PC-3 (cell line): Measurements from ENCODE around the gene MEF2C.

Experiments
- EZH2 ChIP-seq: fragments of 300-600 bp; sonication (generic); IDR thresholded peaks from one replicate; pipeline ENCODE4 v1.6.1; 2017; ENCODE audit warnings: antibody characterized with exemption, mild to moderate bottlenecking, low read length; ENCODE audit not compliant: unreplicated experiment
- EZH2phosphoT487 ChIP-seq: fragments of 300-600 bp; sonication (generic); IDR thresholded peaks from 2 replicates; pipeline ENCODE4 v1.6.1; 2018; ENCODE audit warnings: mild to moderate bottlenecking, antibody characterized with exemption, low read length, borderline replicate concordance
- TF ChIP-seq, protein P1 (sequence below): fragments of 300-600 bp; sonication (generic); conservative IDR thresholded peaks from 2 replicates; pipeline ENCODE4 v1.5.1; 2017; ENCODE audit warnings: antibody characterized with exemption, low read depth, mild to moderate bottlenecking, low read length

DNA sequence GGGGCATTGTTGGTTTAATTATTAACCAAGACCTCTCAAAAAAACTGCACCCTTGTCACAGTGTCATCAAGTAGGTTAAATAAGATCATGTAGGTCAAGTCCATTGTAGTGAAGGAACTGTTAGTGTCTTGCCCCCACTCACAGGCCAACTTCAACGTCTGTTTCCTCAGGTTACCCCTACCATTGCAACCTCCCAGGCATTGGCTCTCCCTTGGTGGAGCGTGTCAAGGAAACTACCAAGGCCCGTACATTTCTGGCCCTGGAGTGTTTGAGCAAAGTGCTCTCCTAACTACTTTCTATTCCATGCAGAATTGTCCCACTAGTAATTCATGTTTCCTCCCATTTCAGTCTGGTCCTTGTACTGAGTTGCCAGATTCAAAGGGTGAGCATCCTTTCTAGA is 167.5 kb downstream of the MEF2C start:
- no peak for TF ChIP-seq EZH2
- TF ChIP-seq, protein P1, sequence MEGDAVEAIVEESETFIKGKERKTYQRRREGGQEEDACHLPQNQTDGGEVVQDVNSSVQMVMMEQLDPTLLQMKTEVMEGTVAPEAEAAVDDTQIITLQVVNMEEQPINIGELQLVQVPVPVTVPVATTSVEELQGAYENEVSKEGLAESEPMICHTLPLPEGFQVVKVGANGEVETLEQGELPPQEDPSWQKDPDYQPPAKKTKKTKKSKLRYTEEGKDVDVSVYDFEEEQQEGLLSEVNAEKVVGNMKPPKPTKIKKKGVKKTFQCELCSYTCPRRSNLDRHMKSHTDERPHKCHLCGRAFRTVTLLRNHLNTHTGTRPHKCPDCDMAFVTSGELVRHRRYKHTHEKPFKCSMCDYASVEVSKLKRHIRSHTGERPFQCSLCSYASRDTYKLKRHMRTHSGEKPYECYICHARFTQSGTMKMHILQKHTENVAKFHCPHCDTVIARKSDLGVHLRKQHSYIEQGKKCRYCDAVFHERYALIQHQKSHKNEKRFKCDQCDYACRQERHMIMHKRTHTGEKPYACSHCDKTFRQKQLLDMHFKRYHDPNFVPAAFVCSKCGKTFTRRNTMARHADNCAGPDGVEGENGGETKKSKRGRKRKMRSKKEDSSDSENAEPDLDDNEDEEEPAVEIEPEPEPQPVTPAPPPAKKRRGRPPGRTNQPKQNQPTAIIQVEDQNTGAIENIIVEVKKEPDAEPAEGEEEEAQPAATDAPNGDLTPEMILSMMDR, result no peak
- TF ChIP-seq EZH2phosphoT487, result no peak
